ENCODE measurements around the gene PRRC2C.

DNA sequence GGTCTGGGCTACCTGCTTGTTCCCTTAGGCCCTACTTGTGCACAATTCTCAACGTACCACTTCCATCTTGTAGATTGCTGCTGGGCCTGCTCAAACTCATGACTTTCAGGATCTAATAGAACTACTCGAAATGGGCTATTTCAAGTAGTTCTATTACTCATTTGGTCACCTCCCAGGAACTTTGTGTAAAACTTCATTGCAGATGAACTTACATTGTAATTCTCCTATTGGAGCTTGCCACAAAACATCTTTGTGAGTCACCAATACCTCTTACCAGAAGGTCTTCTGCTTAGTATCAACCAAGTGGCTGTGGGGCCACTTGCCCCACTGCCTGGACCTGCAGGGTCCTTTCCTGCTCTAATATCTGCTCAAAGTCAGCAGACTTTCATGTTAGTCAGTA, 126.0 kb downstream of the PRRC2C start:
- TF ChIP-seq, protein P1, sequence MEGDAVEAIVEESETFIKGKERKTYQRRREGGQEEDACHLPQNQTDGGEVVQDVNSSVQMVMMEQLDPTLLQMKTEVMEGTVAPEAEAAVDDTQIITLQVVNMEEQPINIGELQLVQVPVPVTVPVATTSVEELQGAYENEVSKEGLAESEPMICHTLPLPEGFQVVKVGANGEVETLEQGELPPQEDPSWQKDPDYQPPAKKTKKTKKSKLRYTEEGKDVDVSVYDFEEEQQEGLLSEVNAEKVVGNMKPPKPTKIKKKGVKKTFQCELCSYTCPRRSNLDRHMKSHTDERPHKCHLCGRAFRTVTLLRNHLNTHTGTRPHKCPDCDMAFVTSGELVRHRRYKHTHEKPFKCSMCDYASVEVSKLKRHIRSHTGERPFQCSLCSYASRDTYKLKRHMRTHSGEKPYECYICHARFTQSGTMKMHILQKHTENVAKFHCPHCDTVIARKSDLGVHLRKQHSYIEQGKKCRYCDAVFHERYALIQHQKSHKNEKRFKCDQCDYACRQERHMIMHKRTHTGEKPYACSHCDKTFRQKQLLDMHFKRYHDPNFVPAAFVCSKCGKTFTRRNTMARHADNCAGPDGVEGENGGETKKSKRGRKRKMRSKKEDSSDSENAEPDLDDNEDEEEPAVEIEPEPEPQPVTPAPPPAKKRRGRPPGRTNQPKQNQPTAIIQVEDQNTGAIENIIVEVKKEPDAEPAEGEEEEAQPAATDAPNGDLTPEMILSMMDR (IDR thresholded peaks at IDR 0.05): no peak
- no peak for TF ChIP-seq POLR2AphosphoS5 (IDR thresholded peaks at IDR 0.05)
